Anterior cingulate cortex (tissue), 58 donors: Measurements from ENCODE around the gene MYBPC2.
"Not testable (repeated sequence)": the region's sequence is repeated elsewhere in the genome, so short reads cannot be mapped to it uniquely, and the experiment has no call there.

Experiments used
- DNase-seq, 58 donors: peaks; one replicate each; lab custom pipeline; 2025; lab: John Stamatoyannopoulos, UW

The MYBPC2 gene

GRCh38 chr19:50425581-50425980, 7.1 kb upstream of the MYBPC2 start:
- no peak for DNase-seq

GRCh38 chr19:50427318-50427925, 5.3 kb upstream of the MYBPC2 start:
- no peak for DNase-seq

DNA sequence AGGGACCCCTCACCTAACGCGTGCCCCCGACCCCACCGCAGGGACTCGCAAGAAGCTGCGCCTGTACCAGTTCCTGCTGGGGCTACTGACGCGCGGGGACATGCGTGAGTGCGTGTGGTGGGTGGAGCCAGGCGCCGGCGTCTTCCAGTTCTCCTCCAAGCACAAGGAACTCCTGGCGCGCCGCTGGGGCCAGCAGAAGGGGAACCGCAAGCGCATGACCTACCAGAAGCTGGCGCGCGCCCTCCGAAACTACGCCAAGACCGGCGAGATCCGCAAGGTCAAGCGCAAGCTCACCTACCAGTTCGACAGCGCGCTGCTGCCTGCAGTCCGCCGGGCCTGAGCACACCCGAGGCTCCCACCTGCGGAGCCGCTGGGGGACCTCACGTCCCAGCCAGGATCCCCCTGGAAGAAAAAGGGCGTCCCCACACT, 4.7 kb upstream of the MYBPC2 start:
- peak in 55 of 58 donors; percentile 5 to 89 (median 68) for DNase-seq

GRCh38 chr19:50428772-50429463, 3.8 kb upstream of the MYBPC2 start:
- DNase-seq = no peak

GRCh38 chr19:50430888-50431342, 1.8 kb upstream of the MYBPC2 start:
- DNase-seq = no peak

GRCh38 chr19:50431343-50432220, 1.1 kb upstream of the MYBPC2 start:
- peak in 57 of 58 donors; percentile 6 to 91 (median 71) for DNase-seq

GRCh38 chr19:50433201-50434180, 799 bp downstream of the MYBPC2 start:
- DNase-seq = no peak

- DNase-seq = no peak
Observed at GRCh38 chr19:50434525-50434924, 1.8 kb downstream of the MYBPC2 start.

GRCh38 chr19:50435221-50435620, 2.5 kb downstream of the MYBPC2 start:
- no peak for DNase-seq

- no peak for DNase-seq
Observed at GRCh38 chr19:50435627-50436026, 2.9 kb downstream of the MYBPC2 start.

GRCh38 chr19:50437862-50438449, 5.3 kb downstream of the MYBPC2 start:
- DNase-seq = no peak

- DNase-seq = not testable (repeated sequence)
Observed at GRCh38 chr19:50439130-50439529, 6.4 kb downstream of the MYBPC2 start.

- no peak for DNase-seq
Observed at GRCh38 chr19:50444059-50444458, 11.4 kb downstream of the MYBPC2 start.

GRCh38 chr19:50447053-50447452, 14.4 kb downstream of the MYBPC2 start:
- DNase-seq = no peak

DNA sequence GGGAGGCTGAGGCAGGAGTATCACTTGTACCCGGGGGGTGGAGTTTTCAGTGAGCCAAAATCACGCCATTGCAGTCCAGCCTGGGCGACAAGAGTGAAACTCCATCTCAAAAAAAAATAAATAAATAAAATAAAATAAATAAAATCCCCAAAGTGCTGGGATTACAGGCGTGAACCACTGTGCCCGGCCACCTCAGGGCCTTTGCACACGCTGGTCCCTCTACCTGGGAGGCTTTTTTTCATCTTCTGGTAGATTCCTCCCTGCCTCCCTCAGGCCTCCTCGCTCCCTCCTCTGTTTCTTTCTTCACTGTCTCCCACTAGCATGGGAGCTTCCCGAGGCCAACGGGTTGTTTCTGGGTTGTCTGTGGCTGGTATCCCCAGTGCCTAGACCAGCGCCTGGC, 15.1 kb downstream of the MYBPC2 start:
- no peak for DNase-seq

GRCh38 chr19:50449236-50449899, 16.7 kb downstream of the MYBPC2 start:
- DNase-seq = no peak

- DNase-seq = no peak
Observed at GRCh38 chr19:50450369-50451222, 17.9 kb downstream of the MYBPC2 start.

DNA sequence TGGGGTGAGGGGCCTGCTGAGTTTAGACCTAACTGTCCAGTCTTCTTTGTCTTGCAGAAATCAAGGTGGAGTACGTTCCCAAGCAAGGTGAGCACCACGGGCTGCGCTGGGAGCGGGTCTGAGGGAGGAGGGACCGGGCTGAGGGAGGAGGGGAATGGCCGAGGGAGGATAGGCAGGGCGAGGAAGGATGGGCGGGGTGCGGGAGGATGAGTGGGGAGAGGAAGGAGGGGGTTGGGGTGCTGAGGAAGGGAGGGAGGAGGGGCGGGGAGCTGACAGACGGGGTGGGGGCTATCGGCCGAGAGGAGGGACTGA, 18.5 kb downstream of the MYBPC2 start:
- no peak for DNase-seq
